MCF 10A (cell line): ENCODE data around the gene SLC9A6. TPM values are rescaled to one million over a fixed set of nuclear protein-coding genes. Genes with fewer than 3 reads are reported as not detected.

ENCODE experiments used
- BruUV-seq: library from RNA; stranded (reverse); fragments of 400-500 nt; replicated peaks from 2 replicates; lab custom pipeline; 2021; lab: Mats Ljungman, UMichigan
- CTCF ChIA-PET: fragments of 300-600 bp; sonication (Branson Sonifier 250); formaldehyde crosslinking; extraction: SDS; loops from one replicate; lab custom pipeline; 2021; ENCODE audit warnings: antibody characterized with exemption, inconsistent platforms; lab: Yijun Ruan, JAX
- POLR2A ChIA-PET: fragments of 300-600, 350-650 bp; sonication (Branson Sonifier 250); formaldehyde crosslinking; extraction: SDS; loops from one replicate; lab custom pipeline; 2020; ENCODE audit warnings: antibody characterized with exemption, inconsistent platforms; lab: Yijun Ruan, JAX
- DNase-seq: peaks from one replicate; pipeline ENCODE4 v3.0.0-alpha.2; 2018; ENCODE audit not compliant: unreplicated experiment
- H3K27ac Mint-ChIP-seq: one replicate; pipeline ENCODE4 v1.8.0; 2022; ENCODE audit warnings: mild to moderate bottlenecking, low read depth, mixed read lengths; ENCODE audit not compliant: unreplicated experiment
- H3K27me3 Mint-ChIP-seq: one replicate; pipeline ENCODE4 v1.8.0; 2022; ENCODE audit warnings: mixed read lengths; ENCODE audit not compliant: insufficient read depth, unreplicated experiment
- H3K36me3 Mint-ChIP-seq: one replicate; pipeline ENCODE4 v1.8.0; 2022; ENCODE audit warnings: mild to moderate bottlenecking, moderate library complexity, mixed read lengths; ENCODE audit not compliant: insufficient read depth, unreplicated experiment
- H3K4me1 Mint-ChIP-seq: one replicate; pipeline ENCODE4 v1.8.0; 2022; ENCODE audit warnings: mixed read lengths; ENCODE audit not compliant: insufficient read depth, unreplicated experiment
- H3K4me3 Mint-ChIP-seq: one replicate; pipeline ENCODE4 v1.8.0; 2022; ENCODE audit warnings: mild to moderate bottlenecking, moderate library complexity, mixed read lengths; ENCODE audit not compliant: unreplicated experiment
- H3K9me3 Mint-ChIP-seq: one replicate; pipeline ENCODE4 v1.8.0; 2022; ENCODE audit warnings: mixed read lengths; ENCODE audit not compliant: unreplicated experiment
- intact Hi-C: fragments of 100-400 bp; cut with micrococcal nuclease; formaldehyde crosslinking; loops from 2 replicates; pipeline ENCODE4 v1.14.1; 2022
- total RNA-seq: library from RNA; stranded (reverse); gene quantifications from 2 replicates; pipeline ENCODE4 v1.2.3, GENCODE V29; 2022
- TF ChIP-seq, protein P1 (sequence below): fragments of 200-600 bp; IDR thresholded peaks from one replicate; pipeline ENCODE4 v1.8.0; 2022; ENCODE audit warnings: antibody characterized with exemption, mild to moderate bottlenecking; ENCODE audit not compliant: unreplicated experiment

Gene SLC9A6
- total RNA-seq, 1 experiment from 2014 or later = 8.1 TPM

DNA sequence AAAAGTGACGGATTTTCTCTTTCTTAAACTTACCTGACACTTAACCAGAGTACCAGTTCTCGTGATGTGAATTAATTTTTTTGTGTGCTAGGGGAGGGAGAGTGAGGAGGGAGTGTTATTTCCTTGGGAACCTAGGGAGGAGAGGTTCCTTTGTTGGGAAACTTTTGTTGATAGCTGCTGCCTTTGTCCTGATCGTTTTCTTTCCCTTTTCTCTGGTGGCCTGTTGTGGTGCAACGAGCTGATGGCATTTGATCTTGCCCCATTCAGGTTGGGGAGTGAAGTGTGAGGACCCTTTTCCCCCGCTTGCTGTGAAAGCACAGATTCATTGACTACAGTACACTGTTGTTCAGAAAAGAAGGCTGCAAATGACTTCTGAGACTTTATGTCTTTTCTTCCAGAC lies 59.8 kb downstream of the SLC9A6 start:
- CTCF ChIA-PET = interaction anchor here (1.0 to 1.4 kb wide), 2 partner anchors 17 to 164 kb away, joined by 3 to 4 read pairs; no protein-coding TSS in a partner anchor
- intact Hi-C loops = loop anchor here (5.0 kb wide), 1 partner anchor 647 kb away; no protein-coding TSS in a partner anchor
- H3K9me3 Mint-ChIP-seq = no peaks in the 10 kb centered on the region

DNA sequence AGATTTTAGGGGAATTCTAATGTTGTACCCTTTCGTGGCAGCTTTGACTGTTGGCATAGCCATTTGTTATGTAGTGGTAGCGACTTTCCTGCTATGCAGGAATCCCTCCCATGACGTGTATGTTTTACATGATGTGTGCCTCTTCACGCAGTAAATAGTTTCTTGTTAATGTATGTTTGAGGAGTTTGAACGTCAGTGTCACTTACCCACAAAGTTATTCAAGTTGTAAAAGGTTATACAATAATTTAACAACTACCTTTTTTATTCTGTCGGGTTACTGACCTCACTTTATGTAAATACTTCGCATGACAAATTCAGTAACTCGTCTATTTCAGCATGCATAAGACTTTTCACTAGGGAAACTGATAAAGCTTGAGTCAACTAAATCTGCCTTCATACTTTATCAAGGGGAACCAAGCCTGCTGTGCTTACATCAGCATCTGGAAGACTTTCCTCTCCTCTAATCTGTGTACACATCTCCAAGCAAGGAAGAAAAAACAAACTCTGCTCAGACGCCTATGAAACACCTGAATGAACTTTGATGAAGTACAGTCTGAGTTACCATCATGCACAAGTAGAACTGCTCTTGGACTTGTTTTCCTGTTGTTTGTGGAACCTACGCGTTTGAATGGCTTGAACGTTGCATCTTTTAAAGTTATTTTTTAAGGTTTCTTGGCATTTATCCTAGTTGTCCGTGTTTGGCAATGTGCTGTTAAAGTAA lies 61.2 kb downstream of the SLC9A6 start:
- no peaks in the 10 kb centered on the region for H3K9me3 Mint-ChIP-seq
- H3K27me3 Mint-ChIP-seq = peaks cover 67% of the 10 kb centered on the region
- POLR2A ChIA-PET = no interaction called here
- no peaks in the 10 kb centered on the region for H3K4me1 Mint-ChIP-seq
- intact Hi-C loops = loop anchor here (5.0 kb wide), 1 partner anchor 646 kb away; no protein-coding TSS in a partner anchor
- H3K36me3 Mint-ChIP-seq = peaks cover 5% of the 10 kb centered on the region
- BruUV-seq = no TSS peak
- CTCF ChIA-PET = no interaction called here
- H3K27ac Mint-ChIP-seq = no peak overlapping the region
- no peak for DNase-seq
- TF ChIP-seq, protein P1, sequence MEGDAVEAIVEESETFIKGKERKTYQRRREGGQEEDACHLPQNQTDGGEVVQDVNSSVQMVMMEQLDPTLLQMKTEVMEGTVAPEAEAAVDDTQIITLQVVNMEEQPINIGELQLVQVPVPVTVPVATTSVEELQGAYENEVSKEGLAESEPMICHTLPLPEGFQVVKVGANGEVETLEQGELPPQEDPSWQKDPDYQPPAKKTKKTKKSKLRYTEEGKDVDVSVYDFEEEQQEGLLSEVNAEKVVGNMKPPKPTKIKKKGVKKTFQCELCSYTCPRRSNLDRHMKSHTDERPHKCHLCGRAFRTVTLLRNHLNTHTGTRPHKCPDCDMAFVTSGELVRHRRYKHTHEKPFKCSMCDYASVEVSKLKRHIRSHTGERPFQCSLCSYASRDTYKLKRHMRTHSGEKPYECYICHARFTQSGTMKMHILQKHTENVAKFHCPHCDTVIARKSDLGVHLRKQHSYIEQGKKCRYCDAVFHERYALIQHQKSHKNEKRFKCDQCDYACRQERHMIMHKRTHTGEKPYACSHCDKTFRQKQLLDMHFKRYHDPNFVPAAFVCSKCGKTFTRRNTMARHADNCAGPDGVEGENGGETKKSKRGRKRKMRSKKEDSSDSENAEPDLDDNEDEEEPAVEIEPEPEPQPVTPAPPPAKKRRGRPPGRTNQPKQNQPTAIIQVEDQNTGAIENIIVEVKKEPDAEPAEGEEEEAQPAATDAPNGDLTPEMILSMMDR = no peak
- no peak overlapping the region for H3K4me3 Mint-ChIP-seq

More for the DNA sequence above, 59.8 kb downstream of the SLC9A6 start:
- Mint-ChIP-seq H3K4me1 (no peaks in the 10 kb centered on the region), H3K4me3 (no peak overlapping the region), H3K27ac (no peak overlapping the region), H3K36me3 (peaks cover 7% of the 10 kb centered on the region), H3K27me3 (peaks cover 59% of the 10 kb centered on the region)
- TF ChIP-seq, protein P1 = no peak
- BruUV-seq = no TSS peak
- no peak for DNase-seq
- POLR2A ChIA-PET = no interaction called here

DNA sequence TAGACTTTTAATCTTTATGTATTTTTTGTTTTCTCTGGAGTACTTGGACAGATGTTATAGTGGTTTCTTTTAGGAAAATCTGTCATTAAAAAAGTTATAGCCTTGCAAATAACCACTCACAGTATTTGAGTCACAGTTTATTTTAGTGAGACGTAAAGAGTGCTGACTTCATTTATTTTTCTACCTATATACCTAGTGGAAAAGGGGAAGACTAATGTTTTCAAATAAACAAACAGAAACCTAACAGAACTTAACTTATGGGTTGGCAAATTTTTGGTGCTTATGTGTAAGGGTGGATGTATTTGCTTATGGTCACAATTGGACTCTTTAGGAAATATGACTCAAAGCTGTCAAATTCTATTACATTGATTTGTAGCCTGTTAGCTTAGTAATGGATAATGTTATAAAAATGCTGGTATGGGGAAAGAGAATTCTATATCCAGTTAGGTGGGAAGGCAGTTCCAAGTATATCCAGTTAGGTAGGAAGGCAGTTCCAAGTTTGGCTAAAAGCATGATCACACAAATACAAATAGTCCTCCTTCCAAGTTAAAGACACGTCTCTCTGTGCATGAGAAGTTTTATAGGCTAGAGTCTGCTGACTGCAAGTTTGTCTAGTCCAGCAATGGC lies 61.9 kb downstream of the SLC9A6 start:
- H3K27me3 Mint-ChIP-seq = peaks cover 67% of the 10 kb centered on the region
- intact Hi-C loops = loop anchor here (5.0 kb wide), 1 partner anchor 645 kb away; no protein-coding TSS in a partner anchor
- no peak overlapping the region for H3K27ac Mint-ChIP-seq
- H3K4me1 Mint-ChIP-seq = no peaks in the 10 kb centered on the region
- POLR2A ChIA-PET = no interaction called here
- no TSS peak for BruUV-seq
- DNase-seq = no peak
- H3K36me3 Mint-ChIP-seq = peaks cover 5% of the 10 kb centered on the region
- no peak overlapping the region for H3K4me3 Mint-ChIP-seq
- TF ChIP-seq, protein P1 = no peak
- no peaks in the 10 kb centered on the region for H3K9me3 Mint-ChIP-seq
- CTCF ChIA-PET = no interaction called here

DNA sequence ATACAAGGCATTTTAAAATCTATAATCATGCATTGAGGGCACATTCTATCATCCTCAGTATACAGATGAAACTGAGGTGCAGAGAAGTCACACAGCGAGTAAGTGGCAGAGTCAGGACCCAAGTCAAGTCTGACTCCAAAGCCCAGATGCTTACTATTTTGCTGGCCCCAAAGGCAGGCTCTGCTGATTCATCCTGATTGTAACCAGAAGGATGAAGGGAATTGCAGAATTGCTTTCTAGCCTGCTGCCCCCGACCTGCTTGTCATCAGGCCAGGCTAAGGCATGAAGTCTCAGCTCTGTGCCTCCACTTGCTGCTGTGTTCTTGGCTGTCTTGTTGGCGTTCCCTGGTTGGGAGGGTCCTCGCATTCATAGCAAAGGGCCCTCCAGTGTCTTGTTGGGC lies 62.7 kb downstream of the SLC9A6 start:
- no peak overlapping the region for H3K27ac Mint-ChIP-seq
- no peak overlapping the region for H3K4me3 Mint-ChIP-seq
- CTCF ChIA-PET = no interaction called here
- POLR2A ChIA-PET = no interaction called here
- BruUV-seq = no TSS peak
- intact Hi-C loops = loop anchor here (5.0 kb wide), 1 partner anchor 644 kb away; no protein-coding TSS in a partner anchor
- H3K4me1 Mint-ChIP-seq = no peaks in the 10 kb centered on the region
- TF ChIP-seq, protein P1 = no peak
- peaks cover 67% of the 10 kb centered on the region for H3K27me3 Mint-ChIP-seq
- no peaks in the 10 kb centered on the region for H3K9me3 Mint-ChIP-seq
- peaks cover 5% of the 10 kb centered on the region for H3K36me3 Mint-ChIP-seq
- DNase-seq = no peak
